HCT116 (cell line): ENCODE results near the gene CD247. TPM values are rescaled to one million over a fixed set of nuclear protein-coding genes. Genes with fewer than 3 reads are reported as not detected.

Experiments
- ATAC-seq: fragments of 200-7000 bp; cut with Tn5 transposase; 2 replicates; pipeline ENCODE4 v1.9.1; 2020; ENCODE audit warnings: mild to moderate bottlenecking, moderate library complexity
- BruUV-seq: library from RNA; stranded (reverse); fragments of 400-500 nt; replicated peaks from 2 replicates; lab custom pipeline; 2021; lab: Mats Ljungman, UMichigan
- CTCF ChIA-PET: fragments of 300-600 bp; sonication (Branson Sonifier 250); formaldehyde crosslinking; loops from one replicate; lab custom pipeline; 2021; ENCODE audit warnings: antibody characterized with exemption; lab: Charles Lee
- POLR2A ChIA-PET: fragments of 300-600, 350-600 bp; sonication (Branson Sonifier 250); formaldehyde crosslinking; loops from one replicate; lab custom pipeline; 2021; ENCODE audit warnings: antibody characterized with exemption; lab: Charles Lee
- RAD21 ChIA-PET, 2 experiments: fragments of 300-600 bp; sonication (Branson Sonifier 250); formaldehyde crosslinking; loops; one replicate each; lab custom pipeline; 2023; ENCODE audit warnings: low total read pairs in 2 of 2; ENCODE audit not compliant: uncharacterized antibody in 2 of 2, unreplicated experiment in 2 of 2, low non-redundant PET in 1 of 2; lab: Charles Lee
- DNase-seq: peaks from one replicate; pipeline ENCODE4 v3.0.0-alpha.2; 2010; ENCODE audit warnings: low read depth, low spot score
- H2AFZ ChIP-seq: fragments of 200-600 bp; shearing (Covaris generic), sonication (generic); 2 replicates; pipeline ENCODE4 v1.6.1; 2017; ENCODE audit warnings: low read depth, mixed run types, mixed read lengths, antibody characterized with exemption, low read length; ENCODE audit not compliant: poor library complexity, severe bottlenecking
- H3K27ac ChIP-seq: 2 replicates; pipeline ENCODE4 v1.5.1; 2012; ENCODE audit warnings: low read depth, low read length
- H3K27me3 ChIP-seq: fragments of 200-600 bp; sonication (generic); 2 replicates; pipeline ENCODE4 v1.6.1; 2016; ENCODE audit warnings: mixed run types, low read length, mixed read lengths; ENCODE audit not compliant: insufficient read depth
- H3K36me3 ChIP-seq, 2 experiments: fragments of 200-500 bp in 1 of 2; fragments of 200-600 bp in 1 of 2; sonication (Bioruptor generic) in 1 of 2; sonication (generic) in 1 of 2; 2 replicates each; pipeline versions ENCODE4 v1.5.1 to v1.6.1; 2014 to 2016; ENCODE audit warnings: low read length in 2 of 2, inconsistent platforms in 1 of 2, mixed read lengths in 1 of 2, mixed run types in 1 of 2; ENCODE audit not compliant: insufficient read depth in 2 of 2, control insufficient read depth in 1 of 2
- H3K4me1 ChIP-seq, 2 experiments: fragments of 200-600 bp in 1 of 2; sonication (generic) in 1 of 2; 2 replicates each; pipeline versions ENCODE4 v1.5.1 to v1.6.1; 2012 to 2017; ENCODE audit warnings: low read length in 2 of 2, inconsistent platforms in 1 of 2, mild to moderate bottlenecking in 1 of 2, mixed read lengths in 1 of 2, mixed run types in 1 of 2, moderate library complexity in 1 of 2; ENCODE audit not compliant: insufficient read depth in 2 of 2, control insufficient read depth in 1 of 2
- H3K4me2 ChIP-seq: fragments of 200-600 bp; sonication (generic); 2 replicates; pipeline ENCODE4 v1.6.1; 2017; ENCODE audit warnings: mixed run types, low read length, mixed read lengths
- H3K4me3 ChIP-seq, 2 experiments: fragments of 200-600 bp in 1 of 2; sonication (generic) in 1 of 2; replicated peaks in 1 of 2; 2 replicates each; pipeline ENCODE4 v1.5.1; 2011 to 2016; ENCODE audit warnings: low read length in 2 of 2, control low read depth in 1 of 2, low read depth in 1 of 2, mild to moderate bottlenecking in 1 of 2, mixed read lengths in 1 of 2, mixed run types in 1 of 2
- H3K79me2 ChIP-seq: fragments of 200-600 bp; sonication (generic); 2 replicates; pipeline ENCODE4 v1.6.1; 2017; ENCODE audit warnings: mild to moderate bottlenecking, mixed run types, low read length, moderate library complexity, mixed read lengths; ENCODE audit not compliant: insufficient read depth
- H3K9ac ChIP-seq: fragments of 200-600 bp; sonication (generic); 2 replicates; pipeline ENCODE4 v1.6.1; 2016; ENCODE audit warnings: low read length, mixed read lengths
- H3K9me2 ChIP-seq: fragments of 200-600 bp; sonication (generic), shearing (Covaris generic); 2 replicates; pipeline ENCODE4 v1.6.1; 2017; ENCODE audit warnings: mixed run types, mild to moderate bottlenecking, moderate library complexity; ENCODE audit not compliant: insufficient read depth
- H3K9me3 ChIP-seq, 2 experiments: fragments of 200-500 bp in 1 of 2; fragments of 200-600 bp in 1 of 2; sonication (Bioruptor generic) in 1 of 2; sonication (generic) in 1 of 2; 2 replicates each; pipeline ENCODE4 v1.6.1; 2014 to 2017; ENCODE audit warnings: low read length in 2 of 2, mixed read lengths in 2 of 2, inconsistent platforms in 1 of 2, low read depth in 1 of 2, mild to moderate bottlenecking in 1 of 2, mixed run types in 1 of 2, moderate library complexity in 1 of 2; ENCODE audit not compliant: control insufficient read depth in 1 of 2, insufficient read depth in 1 of 2
- H4K20me1 ChIP-seq: fragments of 200-600 bp; sonication (generic), shearing (Covaris generic); 2 replicates; pipeline ENCODE4 v1.6.1; 2017; ENCODE audit warnings: mixed run types, mild to moderate bottlenecking, moderate library complexity; ENCODE audit not compliant: insufficient read depth
- CEBPB ChIP-seq: IDR thresholded peaks from 2 replicates; pipeline ENCODE4 v1.6.1; 2012; ENCODE audit warnings: low read depth
- EGR1 ChIP-seq: IDR thresholded peaks from 2 replicates; pipeline ENCODE4 v1.6.1; 2012; ENCODE audit warnings: low read depth
- ELF1 ChIP-seq: IDR thresholded peaks from 2 replicates; pipeline ENCODE4 v1.6.1; 2012; ENCODE audit warnings: low read depth, borderline replicate concordance
- POLR2A ChIP-seq: IDR thresholded peaks from 2 replicates; pipeline ENCODE4 v1.7.0; 2011; ENCODE audit warnings: borderline replicate concordance; ENCODE audit not compliant: insufficient read depth, insufficient read length; ENCODE audit errors: extremely low read depth
- POLR2AphosphoS5 ChIP-seq: IDR thresholded peaks from 2 replicates; pipeline ENCODE4 v1.6.1; 2011; ENCODE audit warnings: mild to moderate bottlenecking, low read depth, low read length, moderate library complexity
- SP1 ChIP-seq: IDR thresholded peaks from 2 replicates; pipeline ENCODE4 v1.6.1; 2012; ENCODE audit warnings: low read depth
- SRF ChIP-seq: IDR thresholded peaks from 2 replicates; pipeline ENCODE4 v1.6.1; 2012; ENCODE audit warnings: low read depth
- YY1 ChIP-seq: IDR thresholded peaks from 2 replicates; pipeline ENCODE4 v1.6.1; 2011; ENCODE audit warnings: low read length, low read depth, moderate library complexity, mild to moderate bottlenecking; ENCODE audit not compliant: insufficient replicate concordance; ENCODE audit errors: extremely low read depth
- intact Hi-C: fragments of 100-400 bp; cut with micrococcal nuclease; formaldehyde crosslinking; loops from 2 replicates; pipeline ENCODE4 v1.10.0; 2022
- total RNA-seq: library from RNA; stranded (reverse); gene quantifications from one replicate; pipeline ENCODE4 v1.2.1, GENCODE V29; 2021; ENCODE audit not compliant: unreplicated experiment
- TF ChIP-seq, protein P1 (sequence below): IDR thresholded peaks from 2 replicates; pipeline ENCODE4 v1.6.1; 2011; ENCODE audit warnings: mild to moderate bottlenecking, low read length, moderate library complexity; ENCODE audit not compliant: insufficient replicate concordance; ENCODE audit errors: extremely low read depth
- TF ChIP-seq, protein P2 (sequence below): IDR thresholded peaks from 2 replicates; pipeline ENCODE4 v1.6.1; 2012; ENCODE audit warnings: low read depth

CD247 gene
- total RNA-seq, 1 experiment from 2014 or later, result 0.57 TPM

- H3K9ac ChIP-seq, result no peak overlapping the region
- ChIA-PET CTCF (no interaction called here), POLR2A (no interaction called here), RAD21 (no interaction called here)
- no peak overlapping the region for H3K4me3 ChIP-seq
- peaks cover 0 to 4% of the 10 kb centered on the region in 2 experiments; a peak in 1 of 4 replicates for H3K4me1 ChIP-seq
- H3K9me3 ChIP-seq, result no peaks in the 10 kb centered on the region
- TF ChIP-seq ELF1 (no peak), YY1 (no peak), POLR2AphosphoS5 (no peak), CEBPB (no peak), SRF (no peak)
- no peaks in the 10 kb centered on the region for H4K20me1 ChIP-seq
- DNase-seq, result no peak
- H3K36me3 ChIP-seq, result no peaks in the 10 kb centered on the region; a peak in 1 of 4 replicates
- no TSS peak for BruUV-seq
- no peaks in the 10 kb centered on the region for H3K27me3 ChIP-seq
- intact Hi-C loops, result no loop called here
- no peak overlapping the region for H2AFZ ChIP-seq
- no peaks in the 10 kb centered on the region for H3K9me2 ChIP-seq
- no peak overlapping the region for H3K27ac ChIP-seq
- no peak for ATAC-seq
- no peak overlapping the region for H3K4me2 ChIP-seq
- H3K79me2 ChIP-seq, result no peaks in the 10 kb centered on the region
Measured at GRCh38 chr1:167404161-167404888, 114.0 kb downstream of the CD247 start.

DNA sequence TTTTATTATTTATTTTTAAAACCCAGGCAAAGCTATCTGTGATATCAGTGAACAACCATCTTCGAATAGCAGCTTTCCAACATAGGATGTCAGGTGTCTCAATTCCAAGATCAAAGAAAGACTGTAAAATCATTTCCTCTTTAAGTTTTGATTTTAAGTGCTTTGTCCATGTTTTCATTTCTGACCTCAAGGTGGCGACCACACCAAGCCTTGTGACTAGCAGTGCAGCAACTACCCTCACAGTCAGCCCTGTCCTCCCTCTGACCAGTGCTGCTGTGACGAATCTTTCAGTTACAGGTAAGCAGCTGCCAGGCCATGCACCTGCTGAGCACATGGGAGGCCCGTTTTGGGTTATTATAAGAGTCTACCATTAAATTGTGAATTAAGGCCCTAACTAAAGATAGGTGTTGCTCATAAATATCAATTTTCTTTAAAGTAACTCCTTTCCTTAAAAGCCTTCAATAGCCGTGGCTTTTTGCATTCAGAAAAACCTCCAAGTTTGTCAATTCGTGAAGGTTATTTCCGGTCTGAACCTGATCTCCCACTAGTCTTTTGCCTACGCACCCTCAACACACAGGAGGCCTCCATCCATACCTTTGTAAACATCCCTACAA lies 117.0 kb downstream of the CD247 start:
- Histone ChIP-seq H3K79me2 (no peaks in the 10 kb centered on the region), H3K9me3 (no peaks in the 10 kb centered on the region), H3K9me2 (no peaks in the 10 kb centered on the region), H3K4me1 (peaks cover 0 to 4% of the 10 kb centered on the region in 2 experiments; a peak in 1 of 4 replicates), H3K36me3 (no peaks in the 10 kb centered on the region; a peak in 2 of 4 replicates), H3K27ac (no peak overlapping the region), H3K4me2 (no peak overlapping the region), H3K27me3 (no peaks in the 10 kb centered on the region), H2AFZ (no peak overlapping the region), H3K9ac (no peak overlapping the region), H4K20me1 (no peaks in the 10 kb centered on the region), H3K4me3 (no peak overlapping the region)
- BruUV-seq, result no TSS peak
- intact Hi-C loops, result loop anchor here (1.0 kb wide), 2 partner anchors 41 to 133 kb away; no protein-coding TSS in a partner anchor
- ChIA-PET CTCF (interaction anchor here (1.0 kb wide), 1 partner anchor 132 kb away, joined by 3 read pairs; no protein-coding TSS in a partner anchor), POLR2A (no interaction called here), RAD21 (no interaction called here)
- ATAC-seq (peak; percentile 99), DNase-seq (peak; percentile 36)
- TF ChIP-seq SP1 (no peak), EGR1 (no peak), POLR2A (no peak), SRF (no peak)
- TF ChIP-seq, protein P1, sequence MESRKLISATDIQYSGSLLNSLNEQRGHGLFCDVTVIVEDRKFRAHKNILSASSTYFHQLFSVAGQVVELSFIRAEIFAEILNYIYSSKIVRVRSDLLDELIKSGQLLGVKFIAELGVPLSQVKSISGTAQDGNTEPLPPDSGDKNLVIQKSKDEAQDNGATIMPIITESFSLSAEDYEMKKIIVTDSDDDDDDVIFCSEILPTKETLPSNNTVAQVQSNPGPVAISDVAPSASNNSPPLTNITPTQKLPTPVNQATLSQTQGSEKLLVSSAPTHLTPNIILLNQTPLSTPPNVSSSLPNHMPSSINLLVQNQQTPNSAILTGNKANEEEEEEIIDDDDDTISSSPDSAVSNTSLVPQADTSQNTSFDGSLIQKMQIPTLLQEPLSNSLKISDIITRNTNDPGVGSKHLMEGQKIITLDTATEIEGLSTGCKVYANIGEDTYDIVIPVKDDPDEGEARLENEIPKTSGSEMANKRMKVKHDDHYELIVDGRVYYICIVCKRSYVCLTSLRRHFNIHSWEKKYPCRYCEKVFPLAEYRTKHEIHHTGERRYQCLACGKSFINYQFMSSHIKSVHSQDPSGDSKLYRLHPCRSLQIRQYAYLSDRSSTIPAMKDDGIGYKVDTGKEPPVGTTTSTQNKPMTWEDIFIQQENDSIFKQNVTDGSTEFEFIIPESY, result no peak
- TF ChIP-seq, protein P2, sequence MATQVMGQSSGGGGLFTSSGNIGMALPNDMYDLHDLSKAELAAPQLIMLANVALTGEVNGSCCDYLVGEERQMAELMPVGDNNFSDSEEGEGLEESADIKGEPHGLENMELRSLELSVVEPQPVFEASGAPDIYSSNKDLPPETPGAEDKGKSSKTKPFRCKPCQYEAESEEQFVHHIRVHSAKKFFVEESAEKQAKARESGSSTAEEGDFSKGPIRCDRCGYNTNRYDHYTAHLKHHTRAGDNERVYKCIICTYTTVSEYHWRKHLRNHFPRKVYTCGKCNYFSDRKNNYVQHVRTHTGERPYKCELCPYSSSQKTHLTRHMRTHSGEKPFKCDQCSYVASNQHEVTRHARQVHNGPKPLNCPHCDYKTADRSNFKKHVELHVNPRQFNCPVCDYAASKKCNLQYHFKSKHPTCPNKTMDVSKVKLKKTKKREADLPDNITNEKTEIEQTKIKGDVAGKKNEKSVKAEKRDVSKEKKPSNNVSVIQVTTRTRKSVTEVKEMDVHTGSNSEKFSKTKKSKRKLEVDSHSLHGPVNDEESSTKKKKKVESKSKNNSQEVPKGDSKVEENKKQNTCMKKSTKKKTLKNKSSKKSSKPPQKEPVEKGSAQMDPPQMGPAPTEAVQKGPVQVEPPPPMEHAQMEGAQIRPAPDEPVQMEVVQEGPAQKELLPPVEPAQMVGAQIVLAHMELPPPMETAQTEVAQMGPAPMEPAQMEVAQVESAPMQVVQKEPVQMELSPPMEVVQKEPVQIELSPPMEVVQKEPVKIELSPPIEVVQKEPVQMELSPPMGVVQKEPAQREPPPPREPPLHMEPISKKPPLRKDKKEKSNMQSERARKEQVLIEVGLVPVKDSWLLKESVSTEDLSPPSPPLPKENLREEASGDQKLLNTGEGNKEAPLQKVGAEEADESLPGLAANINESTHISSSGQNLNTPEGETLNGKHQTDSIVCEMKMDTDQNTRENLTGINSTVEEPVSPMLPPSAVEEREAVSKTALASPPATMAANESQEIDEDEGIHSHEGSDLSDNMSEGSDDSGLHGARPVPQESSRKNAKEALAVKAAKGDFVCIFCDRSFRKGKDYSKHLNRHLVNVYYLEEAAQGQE, result no peak
